ENCODE measurements around the gene ACIN1. TPM values are rescaled to one million over a fixed set of nuclear protein-coding genes. Genes with fewer than 3 reads are reported as not detected.

The ACIN1 gene, protein sequence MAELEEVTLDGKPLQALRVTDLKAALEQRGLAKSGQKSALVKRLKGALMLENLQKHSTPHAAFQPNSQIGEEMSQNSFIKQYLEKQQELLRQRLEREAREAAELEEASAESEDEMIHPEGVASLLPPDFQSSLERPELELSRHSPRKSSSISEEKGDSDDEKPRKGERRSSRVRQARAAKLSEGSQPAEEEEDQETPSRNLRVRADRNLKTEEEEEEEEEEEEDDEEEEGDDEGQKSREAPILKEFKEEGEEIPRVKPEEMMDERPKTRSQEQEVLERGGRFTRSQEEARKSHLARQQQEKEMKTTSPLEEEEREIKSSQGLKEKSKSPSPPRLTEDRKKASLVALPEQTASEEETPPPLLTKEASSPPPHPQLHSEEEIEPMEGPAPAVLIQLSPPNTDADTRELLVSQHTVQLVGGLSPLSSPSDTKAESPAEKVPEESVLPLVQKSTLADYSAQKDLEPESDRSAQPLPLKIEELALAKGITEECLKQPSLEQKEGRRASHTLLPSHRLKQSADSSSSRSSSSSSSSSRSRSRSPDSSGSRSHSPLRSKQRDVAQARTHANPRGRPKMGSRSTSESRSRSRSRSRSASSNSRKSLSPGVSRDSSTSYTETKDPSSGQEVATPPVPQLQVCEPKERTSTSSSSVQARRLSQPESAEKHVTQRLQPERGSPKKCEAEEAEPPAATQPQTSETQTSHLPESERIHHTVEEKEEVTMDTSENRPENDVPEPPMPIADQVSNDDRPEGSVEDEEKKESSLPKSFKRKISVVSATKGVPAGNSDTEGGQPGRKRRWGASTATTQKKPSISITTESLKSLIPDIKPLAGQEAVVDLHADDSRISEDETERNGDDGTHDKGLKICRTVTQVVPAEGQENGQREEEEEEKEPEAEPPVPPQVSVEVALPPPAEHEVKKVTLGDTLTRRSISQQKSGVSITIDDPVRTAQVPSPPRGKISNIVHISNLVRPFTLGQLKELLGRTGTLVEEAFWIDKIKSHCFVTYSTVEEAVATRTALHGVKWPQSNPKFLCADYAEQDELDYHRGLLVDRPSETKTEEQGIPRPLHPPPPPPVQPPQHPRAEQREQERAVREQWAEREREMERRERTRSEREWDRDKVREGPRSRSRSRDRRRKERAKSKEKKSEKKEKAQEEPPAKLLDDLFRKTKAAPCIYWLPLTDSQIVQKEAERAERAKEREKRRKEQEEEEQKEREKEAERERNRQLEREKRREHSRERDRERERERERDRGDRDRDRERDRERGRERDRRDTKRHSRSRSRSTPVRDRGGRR
- total RNA-seq, result 97.0 and 102 TPM in 2 replicates

DNA sequence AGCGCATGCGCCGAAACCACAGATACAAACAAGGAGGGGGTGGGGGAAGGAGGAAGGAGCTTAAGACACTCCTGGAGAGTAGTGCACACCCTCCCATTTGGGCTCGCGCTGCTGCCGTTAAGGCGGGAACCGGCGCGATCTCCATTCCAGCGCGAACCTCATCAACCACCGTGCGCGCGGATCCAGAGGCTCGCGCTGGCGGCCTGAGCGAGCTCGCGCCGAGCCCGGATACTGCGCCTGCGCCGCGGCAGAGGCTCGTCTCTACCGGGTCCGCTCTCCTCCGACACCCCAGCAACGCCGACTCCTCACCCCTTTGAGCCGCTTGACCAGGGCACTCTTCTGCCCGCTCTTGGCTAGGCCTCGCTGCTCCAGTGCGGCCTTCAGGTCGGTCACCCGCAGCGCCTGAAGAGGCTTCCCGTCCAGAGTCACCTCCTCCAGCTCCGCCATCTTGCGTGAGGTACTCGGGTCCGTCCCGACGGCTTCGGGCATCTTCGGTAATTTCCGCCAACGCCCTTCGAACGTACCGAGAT lies at the start of gene ACIN1:
TSS of gene ACIN1 (minus strand) at position 471 of the 530 bp plus-strand sequence. CDS start at position 447, 24 bp downstream.

DNA sequence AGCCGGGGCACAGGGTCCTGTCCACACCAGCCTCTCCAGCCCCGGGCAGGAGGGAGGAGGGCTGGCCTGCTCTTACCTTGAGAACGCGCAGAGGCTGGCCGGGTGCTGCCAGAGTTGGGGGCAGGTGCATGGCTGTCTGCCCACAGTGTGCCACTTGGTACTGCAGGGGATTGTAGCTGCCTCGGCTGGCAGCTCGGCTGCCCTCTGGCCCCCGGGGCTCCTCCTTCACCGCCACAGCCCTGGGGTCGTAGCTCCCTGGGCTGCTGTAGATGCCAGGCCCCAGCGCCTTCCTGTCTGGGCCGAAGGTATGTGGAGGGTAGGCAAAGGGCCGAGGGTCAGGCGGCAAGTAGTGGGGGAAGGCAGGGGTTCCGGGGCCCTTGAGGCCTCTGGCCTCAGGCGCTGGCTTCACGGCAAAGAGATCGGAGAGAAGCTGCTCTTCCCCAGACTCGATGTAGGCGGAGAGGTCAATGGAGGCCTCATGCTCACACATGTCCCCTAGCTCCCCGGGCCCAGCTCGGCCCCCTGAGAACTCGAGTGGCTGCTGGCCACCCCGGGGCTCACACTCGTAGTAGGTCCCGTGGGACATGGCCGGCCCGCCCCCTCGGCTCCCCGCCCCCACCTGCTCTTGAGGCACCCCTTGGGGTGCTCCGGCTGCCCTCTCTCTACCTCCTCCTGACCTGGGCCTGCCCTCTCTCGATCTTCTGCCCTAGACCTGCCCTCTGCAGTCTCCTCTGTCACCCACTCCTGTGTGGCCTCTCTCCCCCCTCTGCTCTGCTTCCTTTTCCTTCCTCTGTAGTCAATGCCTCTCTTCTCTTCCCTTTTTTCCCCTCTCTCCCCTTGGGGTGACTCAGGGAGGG lies 23.8 kb upstream of the ACIN1 start, which contains the start of gene CEBPE:
TSS of gene CEBPE (minus strand) at position 750 of the 857 bp plus-strand sequence. CDS start at position 586, 164 bp downstream.

DNA sequence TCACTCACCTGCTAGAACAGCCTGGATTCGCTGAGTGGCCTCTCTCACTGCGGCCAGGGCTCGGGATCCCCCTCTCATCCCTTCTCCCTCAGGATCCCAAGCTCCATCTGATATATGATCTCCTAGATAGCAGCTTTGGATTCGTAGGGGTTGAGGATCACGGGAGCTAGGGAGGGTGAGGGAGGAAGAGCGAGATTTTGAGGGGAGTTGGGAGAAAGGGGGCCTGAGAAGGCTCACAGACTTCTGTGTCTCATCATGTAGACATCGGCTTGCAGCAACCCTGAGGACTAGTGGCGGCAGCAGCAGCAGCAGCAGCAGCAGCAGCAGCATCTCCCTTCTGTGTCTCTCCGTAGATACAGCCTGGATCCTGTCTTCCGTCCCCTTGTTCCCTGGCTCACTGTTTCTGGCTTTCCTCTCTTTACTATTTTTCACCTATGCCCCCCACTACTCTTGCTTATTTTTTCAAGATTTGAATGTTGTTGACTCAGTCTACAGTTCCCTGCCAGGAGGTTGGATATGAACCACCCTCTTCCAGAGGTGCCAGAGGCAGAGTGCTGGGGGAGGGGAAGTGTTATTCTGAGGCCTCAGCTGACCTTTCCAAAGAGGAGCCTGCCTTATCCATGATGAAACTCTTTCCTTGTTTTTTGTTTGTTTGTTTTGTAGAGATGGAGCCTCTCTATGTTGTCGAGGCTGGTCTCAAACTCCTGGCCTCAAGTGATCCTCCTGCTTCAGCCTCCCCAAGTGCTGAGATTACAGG lies 9.8 kb upstream of the ACIN1 start, which contains the start of gene CIROP:
TSS of gene CIROP (minus strand) at position 399 of the 757 bp plus-strand sequence. CDS start at position 330, 69 bp downstream.

DNA sequence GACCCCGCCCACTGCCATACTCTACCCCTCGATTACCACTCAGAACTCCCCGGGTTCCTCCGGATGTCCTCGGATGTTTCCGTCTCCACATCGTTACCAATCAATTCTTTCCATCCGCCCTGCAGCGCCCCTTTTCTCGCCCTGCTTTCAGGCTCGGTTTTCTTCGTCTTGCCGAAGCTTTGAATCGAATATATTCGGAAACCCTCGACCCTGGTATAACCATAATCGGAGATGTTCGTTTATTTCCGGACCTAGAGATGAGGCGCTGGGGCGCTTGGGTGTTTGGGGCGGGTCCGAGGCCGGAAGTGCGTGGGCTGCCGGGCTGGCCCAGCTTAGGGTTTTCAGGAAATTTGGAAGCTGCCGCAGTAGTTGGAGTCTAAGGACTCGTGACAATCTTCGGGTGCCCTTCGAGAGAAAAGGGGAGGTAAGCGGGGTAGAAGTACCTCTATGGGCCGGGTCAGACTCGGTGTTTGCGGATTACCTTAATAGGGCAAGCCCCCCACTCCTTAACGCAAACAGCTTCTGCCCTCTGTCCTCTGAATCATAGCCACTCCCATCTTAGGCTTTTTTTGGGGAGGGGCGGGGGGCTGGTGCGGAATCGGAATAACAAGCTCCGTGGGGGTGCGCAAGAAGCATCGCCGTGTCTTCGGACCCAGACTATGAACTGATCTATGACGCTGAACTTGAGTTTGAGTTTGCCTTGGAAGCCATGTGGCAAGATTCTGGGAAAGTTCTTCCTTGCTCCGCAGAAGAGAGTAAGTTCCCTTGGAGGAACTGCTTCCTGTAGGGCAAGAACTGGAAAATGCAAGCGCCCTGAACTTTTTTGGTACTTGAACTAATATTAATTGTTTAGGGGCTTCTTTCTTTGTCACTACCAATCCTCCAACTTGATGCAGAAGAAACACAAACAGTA lies 516 bp upstream of the ACIN1 start, which contains the start of gene C14orf119:
TSS of gene C14orf119 (plus strand) at position 310 of the 913 bp plus-strand sequence. CDS start 2,154 bp downstream, outside the sequence.

DNA sequence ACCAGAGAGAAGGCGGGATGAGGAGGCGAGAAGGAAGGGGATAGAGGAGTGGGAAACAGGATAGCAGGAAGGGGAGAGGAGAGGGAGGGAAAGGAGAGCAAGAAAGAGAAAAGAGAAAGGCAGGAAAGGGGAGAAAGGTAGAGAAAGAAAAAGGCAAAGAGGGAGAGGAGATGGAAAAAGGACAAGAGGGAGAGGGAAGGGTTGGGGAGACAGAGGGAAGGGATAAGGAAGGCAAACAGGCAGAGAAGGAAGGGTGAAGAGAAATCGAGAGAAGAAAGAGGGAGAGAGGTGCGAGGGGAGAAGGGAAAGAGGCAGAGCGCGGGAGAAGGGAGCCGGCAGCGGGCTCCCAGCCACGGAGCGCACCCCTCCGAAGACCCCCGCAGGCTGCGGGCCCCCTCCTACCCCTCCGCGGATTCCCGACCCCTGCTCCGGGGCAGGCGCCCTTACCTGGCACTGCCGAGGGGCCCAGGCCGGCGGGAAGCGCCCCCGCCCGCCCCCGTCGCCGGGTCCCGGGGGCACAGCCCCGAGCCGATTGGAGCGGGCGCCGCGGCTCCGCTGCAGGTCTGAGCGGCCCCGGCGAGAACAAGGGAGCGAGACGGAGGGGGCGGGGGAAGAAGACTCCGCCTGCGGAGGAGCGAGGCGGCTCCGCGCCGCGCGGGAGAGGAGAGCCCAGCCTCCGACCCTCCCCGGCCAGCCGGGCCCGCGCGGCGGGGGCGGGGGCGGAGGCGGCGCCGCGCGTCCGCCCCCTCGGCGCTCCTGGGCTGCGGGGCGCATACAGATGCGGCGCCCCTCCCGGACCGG lies 37.8 kb downstream of the ACIN1 start, which contains the start of gene CDH24:
TSS of gene CDH24 (minus strand) at position 565 of the 801 bp plus-strand sequence. CDS start 1,787 bp downstream, outside the sequence.

DNA sequence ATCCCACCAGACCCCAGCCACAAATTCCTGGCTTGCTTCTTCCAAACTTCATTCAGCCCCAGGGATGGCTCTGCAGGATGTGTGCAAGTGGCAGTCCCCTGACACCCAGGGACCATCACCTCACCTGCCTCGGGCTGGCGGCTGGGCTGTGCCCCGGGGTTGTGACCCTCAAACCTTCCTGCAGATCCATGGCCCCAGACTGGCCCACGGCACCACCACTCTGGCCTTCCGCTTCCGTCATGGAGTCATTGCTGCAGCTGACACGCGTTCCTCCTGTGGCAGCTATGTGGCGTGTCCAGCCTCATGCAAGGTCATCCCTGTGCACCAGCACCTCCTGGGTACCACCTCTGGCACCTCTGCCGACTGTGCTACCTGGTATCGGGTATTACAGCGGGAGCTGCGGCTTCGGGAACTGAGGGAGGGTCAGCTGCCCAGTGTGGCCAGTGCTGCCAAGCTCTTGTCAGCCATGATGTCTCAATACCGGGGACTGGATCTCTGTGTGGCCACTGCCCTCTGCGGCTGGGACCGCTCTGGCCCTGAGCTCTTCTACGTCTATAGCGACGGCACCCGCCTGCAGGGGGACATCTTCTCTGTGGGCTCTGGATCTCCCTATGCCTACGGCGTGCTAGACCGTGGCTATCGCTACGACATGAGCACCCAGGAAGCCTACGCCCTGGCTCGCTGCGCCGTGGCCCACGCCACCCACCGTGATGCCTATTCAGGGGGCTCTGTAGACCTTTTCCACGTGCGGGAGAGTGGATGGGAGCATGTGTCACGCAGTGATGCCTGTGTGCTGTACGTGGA lies 52.6 kb downstream of the ACIN1 start, which contains the start of gene PSMB11:
TSS of gene PSMB11 (plus strand) at position 51 of the 804 bp plus-strand sequence. CDS start at position 65, 14 bp downstream.

DNA sequence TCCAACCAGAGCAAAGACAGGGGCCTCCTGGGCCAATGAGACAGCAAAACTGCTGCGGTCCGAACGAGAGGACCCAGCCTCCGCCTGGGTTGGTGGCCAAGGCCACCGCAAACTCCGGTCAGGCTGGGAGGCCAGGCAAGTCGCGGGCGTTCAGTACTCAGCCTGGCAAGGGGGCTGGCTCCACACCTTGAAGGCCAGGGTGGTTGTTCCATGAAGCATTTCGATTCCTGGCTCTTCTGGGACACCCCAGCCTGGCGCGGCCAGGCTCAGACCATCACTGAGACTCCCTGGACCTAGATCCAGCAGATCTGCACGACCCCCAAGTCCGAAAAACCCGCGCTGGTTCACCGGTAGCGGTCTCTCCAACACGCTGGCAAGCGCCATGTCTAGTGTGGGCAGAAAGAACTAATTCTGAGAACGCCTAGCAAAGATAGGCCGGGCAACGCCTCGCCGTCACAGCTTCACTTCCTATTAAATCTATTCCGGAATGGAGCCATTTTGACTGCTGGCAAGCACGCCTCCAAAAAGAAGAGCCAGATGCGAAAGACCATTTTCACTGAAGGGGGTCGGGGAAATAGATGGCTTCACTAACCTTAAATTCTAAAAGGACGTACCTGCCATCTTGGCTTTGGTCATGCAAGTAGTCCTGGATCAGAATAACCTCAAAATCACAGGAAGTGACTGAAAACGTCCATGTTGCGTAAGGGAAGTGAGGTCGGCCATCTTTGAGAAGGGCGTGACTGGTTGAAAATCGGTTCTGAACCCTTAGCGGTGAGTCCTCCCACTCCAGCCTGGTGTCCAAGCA lies 60.2 kb downstream of the ACIN1 start, which contains the start of gene PSMB5:
TSS of gene PSMB5 (minus strand) at position 403 of the 805 bp plus-strand sequence. CDS start at position 384, 19 bp downstream.

DNA sequence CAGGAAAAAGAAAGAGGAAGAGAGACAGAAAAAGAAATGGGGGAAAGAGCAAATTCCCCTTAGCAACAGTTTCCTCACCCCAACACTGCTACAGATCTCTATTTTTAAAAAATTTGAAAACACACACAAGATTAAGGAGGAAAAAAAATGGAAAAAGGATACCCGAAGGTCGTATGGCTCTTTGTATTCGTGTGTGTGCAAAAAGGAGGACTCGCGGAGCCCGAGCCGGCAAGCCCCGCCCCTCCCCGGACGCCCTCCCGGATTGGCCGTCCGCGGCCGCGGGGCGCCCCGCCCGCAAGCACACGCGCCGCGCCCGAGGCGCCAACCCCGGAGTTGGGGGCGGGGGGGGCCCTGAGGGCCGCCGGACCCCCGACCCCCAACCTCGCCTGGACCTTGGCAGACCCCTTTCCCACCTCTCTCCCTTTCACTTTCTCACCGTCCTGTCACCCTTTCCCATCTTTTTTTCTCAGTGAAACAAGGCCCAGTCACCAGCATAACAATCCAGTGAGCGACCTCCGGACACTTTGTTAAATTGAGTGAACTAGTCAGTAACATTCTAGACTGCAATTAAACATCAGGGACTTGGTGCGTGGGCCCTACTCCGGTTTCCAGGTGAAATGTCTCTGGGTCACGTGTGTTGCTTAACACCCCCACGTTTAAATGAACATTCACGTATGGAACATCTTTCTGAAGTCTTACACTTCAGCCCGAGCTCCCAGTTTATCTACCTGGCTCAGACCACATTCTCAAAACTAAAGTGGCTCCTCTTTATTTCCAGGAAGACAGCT lies 84.8 kb downstream of the ACIN1 start, which contains the start of gene C14orf93:
TSS of gene C14orf93 (minus strand) at position 205 of the 788 bp plus-strand sequence. CDS start 11,120 bp downstream, outside the sequence.

Other genes with a start within 250 kb of the ACIN1 start
- 116 and 127 TPM in 2 replicates for gene LRP10, start 223.4 kb downstream of the ACIN1 start, total RNA-seq
- not detected in 2 replicates for gene REM2, start 211.9 kb downstream of the ACIN1 start, total RNA-seq
- 61.1 and 90.1 TPM in 2 replicates for gene RBM23, start 176.0 kb downstream of the ACIN1 start, total RNA-seq
- gene PRMT5, start 165.8 kb downstream of the ACIN1 start, total RNA-seq, result 59.2 and 61.7 TPM in 2 replicates
- 46.7 and 60.8 TPM in 2 replicates for gene HAUS4, start 138.0 kb downstream of the ACIN1 start, total RNA-seq
- 54.9 and 71.9 TPM in 2 replicates for gene AJUBA, start 112.6 kb downstream of the ACIN1 start, total RNA-seq
- 5.8 and 6.2 TPM in 2 replicates for gene C14orf93, start 85.0 kb downstream of the ACIN1 start, total RNA-seq
- 184 and 233 TPM in 2 replicates for gene PSMB5, start 60.2 kb downstream of the ACIN1 start, total RNA-seq
- gene PSMB11, start 52.9 kb downstream of the ACIN1 start, total RNA-seq, result not detected in 2 replicates
- gene CDH24, start 37.6 kb downstream of the ACIN1 start, total RNA-seq, result 10.8 and 18.9 TPM in 2 replicates
- 37.7 and 45.7 TPM in 2 replicates for gene C14orf119, start 369 bp upstream of the ACIN1 start, total RNA-seq
- not detected in 2 replicates for gene CIROP, start 9.9 kb upstream of the ACIN1 start, total RNA-seq
- not detected in 2 replicates for gene CEBPE, start 24.1 kb upstream of the ACIN1 start, total RNA-seq
- 0.19 and 0.33 TPM in 2 replicates for gene SLC7A8, start 88.5 kb upstream of the ACIN1 start, total RNA-seq
- gene RNF212B, start 142.8 kb upstream of the ACIN1 start, total RNA-seq, result not detected in 2 replicates
- gene HOMEZ, start 191.0 kb upstream of the ACIN1 start, total RNA-seq, result 9.5 TPM in 2 replicates
- 5.3 and 5.6 TPM in 2 replicates for gene PPP1R3E, start 207.7 kb upstream of the ACIN1 start, total RNA-seq
- 18.3 and 24.6 TPM in 2 replicates for gene BCL2L2, start 211.7 kb upstream of the ACIN1 start, total RNA-seq
- 54.5 and 74.8 TPM in 2 replicates for gene PABPN1, start 226.3 kb upstream of the ACIN1 start, total RNA-seq

Data from vein endothelial cell (primary cell).